ENCODE measurements around the gene KLHL3. TPM values are rescaled to one million over a fixed set of nuclear protein-coding genes. Genes with fewer than 3 reads are reported as not detected.
A peak's percentile ranks its signal among the peaks of the same experiment; 100 is the strongest.

The KLHL3 gene
- total and polyA plus RNA-seq, 11 donors: 8.3 to 77.6 (median 26.1) TPM

DNA sequence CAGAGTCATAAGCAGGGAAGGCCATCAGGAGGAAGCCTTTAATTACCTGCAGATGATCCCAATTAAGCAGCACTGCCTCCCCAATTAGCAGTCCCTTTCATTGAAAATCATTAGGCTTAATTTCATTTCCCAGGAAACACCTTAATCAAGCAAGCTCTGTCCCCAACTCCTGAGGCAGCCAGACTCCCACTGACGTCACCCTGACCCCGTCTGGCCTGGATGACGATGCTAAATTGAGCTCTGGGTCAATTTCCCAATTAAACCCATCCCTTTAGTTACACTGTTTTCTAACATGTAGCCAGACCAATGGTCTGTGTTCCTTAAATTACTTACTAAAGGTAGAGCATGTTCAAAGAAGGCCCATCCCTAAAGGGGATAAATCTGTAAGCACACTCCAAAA, 152.8 kb downstream of the KLHL3 start:
- Histone ChIP-seq H3K27ac (no peak overlapping the region), H3K9me3 (peaks cover 0 to 7% (median 0%) of the 10 kb centered on the region in 12 donors), H3K4me1 (no peaks in the 10 kb centered on the region), H3K4me3 (no peak overlapping the region), H3K27me3 (peaks cover 0 to 4% (median 0%) of the 10 kb centered on the region in 9 donors), H3K36me3 (no peaks in the 10 kb centered on the region)
- DNase-seq (no peak), ATAC-seq (no peak)
- intact Hi-C loops (cut with DNase I): no loop called here
- TF ChIP-seq POLR2A (IDR thresholded peaks at IDR 0.05): no peak
- TF ChIP-seq, protein P1, sequence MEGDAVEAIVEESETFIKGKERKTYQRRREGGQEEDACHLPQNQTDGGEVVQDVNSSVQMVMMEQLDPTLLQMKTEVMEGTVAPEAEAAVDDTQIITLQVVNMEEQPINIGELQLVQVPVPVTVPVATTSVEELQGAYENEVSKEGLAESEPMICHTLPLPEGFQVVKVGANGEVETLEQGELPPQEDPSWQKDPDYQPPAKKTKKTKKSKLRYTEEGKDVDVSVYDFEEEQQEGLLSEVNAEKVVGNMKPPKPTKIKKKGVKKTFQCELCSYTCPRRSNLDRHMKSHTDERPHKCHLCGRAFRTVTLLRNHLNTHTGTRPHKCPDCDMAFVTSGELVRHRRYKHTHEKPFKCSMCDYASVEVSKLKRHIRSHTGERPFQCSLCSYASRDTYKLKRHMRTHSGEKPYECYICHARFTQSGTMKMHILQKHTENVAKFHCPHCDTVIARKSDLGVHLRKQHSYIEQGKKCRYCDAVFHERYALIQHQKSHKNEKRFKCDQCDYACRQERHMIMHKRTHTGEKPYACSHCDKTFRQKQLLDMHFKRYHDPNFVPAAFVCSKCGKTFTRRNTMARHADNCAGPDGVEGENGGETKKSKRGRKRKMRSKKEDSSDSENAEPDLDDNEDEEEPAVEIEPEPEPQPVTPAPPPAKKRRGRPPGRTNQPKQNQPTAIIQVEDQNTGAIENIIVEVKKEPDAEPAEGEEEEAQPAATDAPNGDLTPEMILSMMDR (IDR thresholded peaks at IDR 0.05): no peak
- WGBS, 4 donors: 60 to 73% (median 64%) methylated on average over 3 of the region's 3 CpGs

DNA sequence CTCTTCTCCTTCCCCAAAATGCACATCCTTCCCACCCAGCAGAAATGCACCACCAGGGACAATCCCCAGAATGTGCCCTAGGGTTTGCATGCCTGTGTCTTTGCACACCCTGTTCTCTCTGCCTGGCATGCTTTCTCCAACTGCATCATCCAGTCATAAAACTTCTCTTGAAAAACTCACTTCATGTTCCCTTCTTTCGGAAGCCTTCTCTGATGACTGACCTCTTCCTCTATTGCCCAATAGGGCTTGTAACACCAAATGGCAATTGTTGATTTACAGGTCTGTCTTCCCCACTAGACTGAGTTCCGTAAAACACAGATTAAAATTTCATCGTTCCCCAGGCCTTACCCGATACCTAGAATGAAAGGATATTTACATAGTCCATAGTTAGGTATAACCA, 153.7 kb downstream of the KLHL3 start:
- ATAC-seq (no peak), DNase-seq (no peak)
- Histone ChIP-seq H3K27me3 (peaks cover 0 to 4% (median 0%) of the 10 kb centered on the region in 9 donors), H3K36me3 (no peaks in the 10 kb centered on the region), H3K4me1 (no peaks in the 10 kb centered on the region), H3K27ac (no peak overlapping the region), H3K9me3 (peaks cover 0 to 7% (median 0%) of the 10 kb centered on the region in 12 donors), H3K4me3 (no peak overlapping the region)
- WGBS, 4 donors: 92 to 97% (median 94%) methylated on average over 4 of the region's 4 CpGs
- TF ChIP-seq, protein P1 (IDR thresholded peaks at IDR 0.05): no peak
- TF ChIP-seq POLR2A (IDR thresholded peaks at IDR 0.05): no peak
- intact Hi-C loops (cut with DNase I): no loop called here

DNA sequence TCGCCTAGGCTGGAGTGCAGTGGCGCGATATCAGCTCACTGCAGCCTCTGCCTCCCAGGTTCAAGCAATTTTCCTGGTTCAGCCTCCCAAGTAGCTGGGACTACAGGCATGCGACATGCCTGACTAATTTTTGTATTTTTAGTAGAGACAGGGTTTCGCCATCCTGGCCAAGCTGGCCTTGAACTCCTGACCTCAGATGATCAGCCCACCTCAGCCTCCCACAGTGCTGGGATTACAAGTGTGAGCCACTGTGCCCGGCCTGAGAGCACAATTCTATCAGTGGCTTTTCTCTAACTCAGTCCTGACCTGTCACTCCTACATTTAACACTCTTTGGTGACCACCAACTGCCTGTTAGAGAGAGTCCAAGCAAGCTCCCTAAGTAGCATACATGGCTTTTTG, 154.1 kb downstream of the KLHL3 start:
- H3K36me3 ChIP-seq: no peaks in the 10 kb centered on the region

DNA sequence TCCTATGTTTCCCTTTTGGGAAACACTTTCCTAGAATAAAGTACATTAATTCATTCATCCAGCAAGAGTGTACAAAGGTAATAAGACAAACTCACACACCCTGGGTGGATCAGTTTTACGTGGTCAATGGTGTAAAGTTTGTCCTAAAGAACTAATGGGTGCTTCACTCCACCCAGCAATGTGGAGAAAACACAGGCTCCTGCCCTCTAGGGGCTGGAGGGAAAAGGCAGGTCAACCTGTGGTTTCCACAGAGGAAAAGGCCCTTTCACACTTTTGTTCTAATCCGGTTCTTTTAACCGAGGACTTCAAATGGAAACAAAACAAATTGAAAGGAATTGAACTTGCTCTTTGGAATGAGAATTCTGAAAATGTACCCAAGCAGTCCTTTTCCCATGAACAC, 155.9 kb downstream of the KLHL3 start:
- H3K4me1 ChIP-seq: peaks cover 0 to 7% (median 0%) of the 10 kb centered on the region in 12 donors
- DNase-seq: no peak
- no peaks in the 10 kb centered on the region for H3K36me3 ChIP-seq
- H3K27me3 ChIP-seq: no peaks in the 10 kb centered on the region
- TF ChIP-seq, protein P1 (IDR thresholded peaks at IDR 0.05): peak in 9 of 12 donors; percentile 4 to 34 (median 20)
- no peak for TF ChIP-seq POLR2A (IDR thresholded peaks at IDR 0.05)
- no peak overlapping the region for H3K27ac ChIP-seq
- ATAC-seq: no peak
- H3K4me3 ChIP-seq: no peak overlapping the region
- WGBS, 4 donors: 68 to 79% (median 72%) methylated on average over 3 of the region's 3 CpGs
- no peaks in the 10 kb centered on the region for H3K9me3 ChIP-seq
- intact Hi-C loops (cut with DNase I): no loop called here

More for the DNA sequence above, 154.1 kb downstream of the KLHL3 start:
- H3K4me3 ChIP-seq: no peak overlapping the region
- H3K9me3 ChIP-seq: peaks cover 0 to 4% (median 0%) of the 10 kb centered on the region in 12 donors
- 70 to 77% (median 73%) methylated on average over 6 of the region's 6 CpGs for WGBS, 4 donors
- TF ChIP-seq, protein P1 (IDR thresholded peaks at IDR 0.05): no peak
- TF ChIP-seq POLR2A (IDR thresholded peaks at IDR 0.05): no peak
- intact Hi-C loops (cut with DNase I): no loop called here
- no peak for DNase-seq
- H3K27me3 ChIP-seq: peaks cover 0 to 4% (median 0%) of the 10 kb centered on the region in 9 donors
- ATAC-seq: no peak
- no peak overlapping the region for H3K27ac ChIP-seq
- H3K4me1 ChIP-seq: no peaks in the 10 kb centered on the region
